H9 (cell line): ENCODE results near the gene CCR1. TPM values are rescaled to one million over a fixed set of nuclear protein-coding genes. Genes with fewer than 3 reads are reported as not detected.

ENCODE experiments used
- DNase-seq: peaks from one replicate; pipeline ENCODE4 v3.0.0-alpha.2; 2017
- H2AFZ ChIP-seq: one replicate; pipeline ENCODE4 v1.6.1; 2013; ENCODE audit warnings: mild to moderate bottlenecking, low read length, control low read depth, moderate library complexity
- H2AK5ac ChIP-seq: 2 replicates; pipeline ENCODE4 v1.6.1; 2013; ENCODE audit warnings: low read length, control low read depth, mixed read lengths; ENCODE audit not compliant: insufficient read length
- H2BK120ac ChIP-seq: one replicate; pipeline ENCODE4 v1.6.1; 2013; ENCODE audit warnings: low read depth, mild to moderate bottlenecking, low read length, control low read depth, inconsistent platforms; ENCODE audit not compliant: poor library complexity, severe bottlenecking
- H2BK12ac ChIP-seq: 2 replicates; pipeline ENCODE4 v1.6.1; 2013; ENCODE audit warnings: low read length, control low read depth, mixed read lengths, low read depth; ENCODE audit not compliant: insufficient read length
- H2BK15ac ChIP-seq: 2 replicates; pipeline ENCODE4 v1.6.1; 2013; ENCODE audit warnings: low read depth, low read length, control low read depth
- H2BK20ac ChIP-seq: one replicate; pipeline ENCODE4 v1.6.1; 2013; ENCODE audit warnings: low read depth, mild to moderate bottlenecking, low read length, control low read depth, inconsistent platforms; ENCODE audit not compliant: poor library complexity, severe bottlenecking
- H2BK5ac ChIP-seq: 2 replicates; pipeline ENCODE4 v1.6.1; 2013; ENCODE audit warnings: low read length, control low read depth, mixed read lengths; ENCODE audit not compliant: insufficient read length
- H3K14ac ChIP-seq: 2 replicates; pipeline ENCODE4 v1.6.1; 2013; ENCODE audit warnings: low read length, control low read depth; ENCODE audit not compliant: insufficient read depth
- H3K18ac ChIP-seq: 2 replicates; pipeline ENCODE4 v1.6.1; 2013; ENCODE audit warnings: low read depth, mild to moderate bottlenecking, mixed read lengths, low read length, control low read depth; ENCODE audit not compliant: insufficient read length
- H3K23ac ChIP-seq: 2 replicates; pipeline ENCODE4 v1.6.1; 2013; ENCODE audit warnings: low read length, control low read depth, mixed read lengths, low read depth; ENCODE audit not compliant: insufficient read length
- H3K23me2 ChIP-seq: 2 replicates; pipeline ENCODE4 v1.6.1; 2013; ENCODE audit warnings: low read depth, mild to moderate bottlenecking, mixed read lengths, low read length, control low read depth; ENCODE audit not compliant: insufficient read length, poor library complexity, severe bottlenecking
- H3K27ac ChIP-seq: 2 replicates; pipeline ENCODE4 v1.5.1; 2013; ENCODE audit warnings: low read length, control low read depth, mixed read lengths, low read depth; ENCODE audit not compliant: insufficient read length
- H3K27me3 ChIP-seq: 2 replicates; pipeline ENCODE4 v1.6.1; 2013; ENCODE audit warnings: low read length, control low read depth, inconsistent platforms; ENCODE audit not compliant: insufficient read depth
- H3K4ac ChIP-seq: 2 replicates; pipeline ENCODE4 v1.6.1; 2013; ENCODE audit warnings: low read depth, mild to moderate bottlenecking, control low read depth, inconsistent platforms, low read length, moderate library complexity
- H3K4me1 ChIP-seq: 2 replicates; pipeline ENCODE4 v1.6.1; 2013; ENCODE audit warnings: low read length, control low read depth, inconsistent platforms; ENCODE audit not compliant: insufficient read depth
- H3K4me2 ChIP-seq: 2 replicates; pipeline ENCODE4 v1.6.1; 2013; ENCODE audit warnings: low read length, control low read depth, mixed read lengths; ENCODE audit not compliant: insufficient read length, insufficient read depth
- H3K56ac ChIP-seq: 2 replicates; pipeline ENCODE4 v1.6.1; 2013; ENCODE audit warnings: low read depth, mild to moderate bottlenecking, mixed read lengths, low read length, control low read depth; ENCODE audit not compliant: insufficient read length
- H3K79me1 ChIP-seq: 2 replicates; pipeline ENCODE4 v1.6.1; 2013; ENCODE audit warnings: low read depth, mild to moderate bottlenecking, moderate library complexity, low read length, control low read depth, inconsistent platforms; ENCODE audit not compliant: insufficient read depth, poor library complexity, severe bottlenecking
- H3K79me2 ChIP-seq: 2 replicates; pipeline ENCODE4 v1.6.1; 2013; ENCODE audit warnings: low read length, control low read depth, inconsistent platforms; ENCODE audit not compliant: insufficient read depth
- H3K9ac ChIP-seq: 2 replicates; pipeline ENCODE4 v1.6.1; 2013; ENCODE audit warnings: low read length, control low read depth, mixed read lengths; ENCODE audit not compliant: insufficient read length; ENCODE audit errors: extremely low read depth
- H3K9me3 ChIP-seq: one replicate; pipeline ENCODE4 v1.6.1; 2013; ENCODE audit warnings: low read depth, low read length, inconsistent platforms; ENCODE audit not compliant: control insufficient read depth
- H3T11ph ChIP-seq: one replicate; pipeline ENCODE4 v1.6.1; 2013; ENCODE audit warnings: mild to moderate bottlenecking, low read length, control low read depth, inconsistent platforms
- H4K20me1 ChIP-seq: one replicate; pipeline ENCODE4 v1.6.1; 2013; ENCODE audit not compliant: control insufficient read depth, insufficient read length, insufficient read depth
- H4K5ac ChIP-seq: 2 replicates; pipeline ENCODE4 v1.6.1; 2013; ENCODE audit warnings: low read depth, mild to moderate bottlenecking, mixed read lengths, low read length, control low read depth; ENCODE audit not compliant: insufficient read length
- H4K8ac ChIP-seq: replicated peaks from 2 replicates; pipeline ENCODE4 v1.6.1; 2013; ENCODE audit warnings: low read length, control low read depth, mixed read lengths, low read depth; ENCODE audit not compliant: insufficient read length
- H4K91ac ChIP-seq: 2 replicates; pipeline ENCODE4 v1.6.1; 2013; ENCODE audit warnings: low read depth, mild to moderate bottlenecking, moderate library complexity, mixed read lengths, low read length, control low read depth; ENCODE audit not compliant: insufficient read length
- H3K27ac Mint-ChIP-seq, 3 experiments: 2 replicates in 2 of 3; 3 replicates in 1 of 3; pipeline ENCODE4 v1.8.0; 2020 to 2021; ENCODE audit warnings: mixed read lengths in 3 of 3, mild to moderate bottlenecking in 1 of 3, moderate library complexity in 1 of 3
- H3K27me3 Mint-ChIP-seq: 2 replicates; pipeline ENCODE4 v1.8.0; 2021; ENCODE audit warnings: low read depth, mild to moderate bottlenecking, moderate library complexity, mixed read lengths
- H3K36me3 Mint-ChIP-seq, 3 experiments: 2 replicates in 2 of 3; 3 replicates in 1 of 3; pipeline ENCODE4 v1.8.0; 2020 to 2021; ENCODE audit warnings: low read depth in 3 of 3, mixed read lengths in 3 of 3; ENCODE audit not compliant: insufficient read depth in 1 of 3
- H3K4me1 Mint-ChIP-seq, 2 experiments: 2 replicates each; pipeline ENCODE4 v1.8.0; 2020; ENCODE audit warnings: mixed read lengths in 2 of 2
- H3K4me3 Mint-ChIP-seq, 2 experiments: 2 replicates in 1 of 2; 3 replicates in 1 of 2; pipeline ENCODE4 v1.8.0; 2020 to 2021; ENCODE audit warnings: mild to moderate bottlenecking in 2 of 2, mixed read lengths in 2 of 2, moderate library complexity in 1 of 2
- H3K9me3 Mint-ChIP-seq, 2 experiments: 2 replicates in 1 of 2; 3 replicates in 1 of 2; pipeline ENCODE4 v1.8.0; 2020; ENCODE audit warnings: mild to moderate bottlenecking in 2 of 2, mixed read lengths in 2 of 2, moderate library complexity in 1 of 2
- CTCF ChIP-seq: fragments of 200-600 bp; sonication (generic); conservative IDR thresholded peaks from 3 replicates; pipeline ENCODE4 v1.8.0; 2021; ENCODE audit warnings: antibody characterized with exemption, mild to moderate bottlenecking
- WGBS: extraction: QIAGEN DNeasy Blood & Tissue Kit; methylation state at CpG from one replicate; pipeline ENCODE4 v1.1.7; 2013; ENCODE audit warnings: missing lambda C conversion rate, low lambda C conversion rate, mixed read lengths; ENCODE audit not compliant: insufficient read length; ENCODE audit errors: extremely low coverage; 5-methylcytosine and 5-hydroxymethylcytosine counted together
- total RNA-seq: library from RNA; stranded (reverse); gene quantifications from 2 replicates; pipeline ENCODE4 v1.2.1, GENCODE V29; 2021

The CCR1 gene
- total RNA-seq, 1 experiment from 2014 or later: not detected

GRCh38 chr3:46215810-46216414, 7.8 kb upstream of the CCR1 start:
- H3K23me2 ChIP-seq: no peaks in the 10 kb centered on the region
- H4K20me1 ChIP-seq: no peaks in the 10 kb centered on the region
- Mint-ChIP-seq H3K9me3 (peaks cover 4 to 8% of the 10 kb centered on the region in 2 experiments; a peak in 3 of 5 replicates), H3K27me3 (no peaks in the 10 kb centered on the region; the same call in 1 of the 2 replicates), H3K4me1 (peaks cover 0 to 4% of the 10 kb centered on the region in 2 experiments; a peak in 2 of 4 replicates), H3K4me3 (no peak overlapping the region), H3K27ac (no peak overlapping the region), H3K36me3 (0 out of 7 replicates have a peak, but pooled peaks cover 0 to 4% (median 0%) of the 10 kb centered on the region in 3 experiments)
- no peak overlapping the region for H3K56ac ChIP-seq
- no peak overlapping the region for H4K91ac ChIP-seq
- WGBS: no CpG with 5 or more reads among the region's 4 CpGs
- no peak overlapping the region for H2BK12ac ChIP-seq
- H2BK20ac ChIP-seq: no peak overlapping the region
- H2BK120ac ChIP-seq: no peak overlapping the region
- no peaks in the 10 kb centered on the region for H3K79me2 ChIP-seq
- TF ChIP-seq CTCF: no peak
- H3K23ac ChIP-seq: no peak overlapping the region
- no peak for DNase-seq
- no peak overlapping the region for H2BK15ac ChIP-seq
- H2BK5ac ChIP-seq: no peak overlapping the region
- no peak overlapping the region for H2AK5ac ChIP-seq
- no peak overlapping the region for H3K9ac ChIP-seq
- H3K4ac ChIP-seq: no peak overlapping the region
- H3K4me2 ChIP-seq: no peak overlapping the region
- no peaks in the 10 kb centered on the region for H3K9me3 ChIP-seq
- no peak overlapping the region for H2AFZ ChIP-seq
- H3T11ph ChIP-seq: no peak overlapping the region
- H4K8ac ChIP-seq: no peak overlapping the region
- no peak overlapping the region for H4K5ac ChIP-seq
- no peaks in the 10 kb centered on the region for H3K4me1 ChIP-seq
- no peaks in the 10 kb centered on the region for H3K79me1 ChIP-seq
- no peak overlapping the region for H3K27ac ChIP-seq
- H3K18ac ChIP-seq: no peak overlapping the region
- no peak overlapping the region for H3K14ac ChIP-seq
- no peaks in the 10 kb centered on the region for H3K27me3 ChIP-seq
